ENCODE measurements around the gene MUC5B. TPM values are rescaled to one million over a fixed set of nuclear protein-coding genes. Genes with fewer than 3 reads are reported as not detected.
A peak's percentile ranks its signal among the peaks of the same experiment; 100 is the strongest.

Gene MUC5B
- total and polyA plus RNA-seq, 2 of the 13 experiments (the other 11 are each of a cell fraction or from before 2014, with no cell fraction given): 0.01 TPM; not detected in 1

DNA sequence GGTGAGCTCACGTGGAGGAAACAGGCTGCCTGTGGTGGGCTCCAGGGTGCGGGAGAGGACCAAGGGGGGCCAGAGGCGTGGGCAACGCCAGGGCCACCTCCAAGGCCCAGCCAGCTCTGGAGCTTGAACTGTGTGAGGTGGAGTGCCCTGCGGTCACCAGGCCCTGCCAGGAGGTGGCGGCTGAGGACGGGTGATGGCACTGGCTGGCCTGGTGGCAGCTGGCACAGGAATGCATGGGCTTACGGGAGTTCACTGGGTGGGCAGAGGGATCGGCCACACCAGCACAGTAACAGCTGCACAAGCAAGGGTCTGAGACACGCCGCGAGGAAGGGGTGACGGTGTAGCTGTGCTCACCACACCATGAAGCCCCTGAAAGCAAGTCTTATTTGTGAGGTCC, 70.8 kb downstream of the MUC5B start:
- H3K4me1 ChIP-seq (ENCODE audit: insufficient read depth, low read length): peaks cover 17% of the 10 kb centered on the region
- ChIA-PET CTCF (ENCODE audit: low intra/inter-chr PET ratio, low total read pairs) (interaction anchor here (0.8 kb wide), 1 partner anchor 222 kb away, joined by 3 read pairs; no protein-coding TSS in a partner anchor), POLR2A (no interaction called here)
- H3K9ac ChIP-seq (ENCODE audit: insufficient read depth, low read depth, low read length): no peak overlapping the region
- intact Hi-C loops (cut with micrococcal nuclease; ENCODE audit: unreplicated experiment) (no loop called here), in situ Hi-C loops (cut with HindIII; ENCODE audit: extremely low pct_ligation_motif_present, low pct_unique_long_range_greater_than_20kb) (loop anchor here (10.0 kb wide), 1 partner anchor 91 kb away; the partner anchor contains the start of gene BRSK2)
- ATAC-seq (peak; percentile 61), FAIRE-seq (no peak), DNase-seq (ENCODE audit: low spot score) (no peak)
- WGBS (ENCODE audit: low lambda C conversion rate): 95% methylated on average over 13 of the region's 13 CpGs
- no peaks in the 10 kb centered on the region for H3K27me3 ChIP-seq (ENCODE audit: control insufficient read depth in 1 of 2, insufficient read depth in 2 of 2, low read length in 2 of 2)
- BruUV-seq (replicated peaks): no TSS peak
- H3K79me2 ChIP-seq (ENCODE audit: insufficient read depth, low read length): peaks cover 27% of the 10 kb centered on the region
- peaks cover 30 to 56% of the 10 kb centered on the region in 2 experiments; a peak in 4 of 5 replicates for H3K36me3 ChIP-seq (replicated peaks in 1 of 2; ENCODE audit: control insufficient read depth in 1 of 2, insufficient read depth in 2 of 2, low read length in 2 of 2)
- no peak overlapping the region for H2AFZ ChIP-seq (ENCODE audit: low read length)
- H3K4me2 ChIP-seq (ENCODE audit: low read depth, low read length): no peak overlapping the region
- H3K9me3 ChIP-seq (ENCODE audit: low read length): no peaks in the 10 kb centered on the region
- H3K4me3 ChIP-seq (replicated peaks in 1 of 3; ENCODE audit: insufficient read depth in 1 of 3, low read depth in 2 of 3, low read length in 3 of 3): no peak overlapping the region
- TF ChIP-seq STAG1 (CRISPR knock-in tag; IDR thresholded peaks at IDR 0.05) (peak; percentile 76), ZNF33B (CRISPR knock-in tag; IDR thresholded peaks at IDR 0.05) (no peak), JUND (CRISPR knock-in tag; IDR thresholded peaks at IDR 0.05) (no peak), RAD21 (CRISPR knock-in tag; IDR thresholded peaks at IDR 0.05) (peak; percentile 61), HIC2 (CRISPR knock-in tag; IDR thresholded peaks at IDR 0.05; ENCODE audit: low read depth) (peak; percentile 56; the same call in 1 of the 2 replicates), HNRNPL (IDR thresholded peaks at IDR 0.05; ENCODE audit: low read depth, low read length) (peak; percentile 95), HNRNPK (IDR thresholded peaks at IDR 0.05; ENCODE audit: low read depth, low read length, poor library complexity, severe bottlenecking) (no peak)
- TF ChIP-seq, protein P1, sequence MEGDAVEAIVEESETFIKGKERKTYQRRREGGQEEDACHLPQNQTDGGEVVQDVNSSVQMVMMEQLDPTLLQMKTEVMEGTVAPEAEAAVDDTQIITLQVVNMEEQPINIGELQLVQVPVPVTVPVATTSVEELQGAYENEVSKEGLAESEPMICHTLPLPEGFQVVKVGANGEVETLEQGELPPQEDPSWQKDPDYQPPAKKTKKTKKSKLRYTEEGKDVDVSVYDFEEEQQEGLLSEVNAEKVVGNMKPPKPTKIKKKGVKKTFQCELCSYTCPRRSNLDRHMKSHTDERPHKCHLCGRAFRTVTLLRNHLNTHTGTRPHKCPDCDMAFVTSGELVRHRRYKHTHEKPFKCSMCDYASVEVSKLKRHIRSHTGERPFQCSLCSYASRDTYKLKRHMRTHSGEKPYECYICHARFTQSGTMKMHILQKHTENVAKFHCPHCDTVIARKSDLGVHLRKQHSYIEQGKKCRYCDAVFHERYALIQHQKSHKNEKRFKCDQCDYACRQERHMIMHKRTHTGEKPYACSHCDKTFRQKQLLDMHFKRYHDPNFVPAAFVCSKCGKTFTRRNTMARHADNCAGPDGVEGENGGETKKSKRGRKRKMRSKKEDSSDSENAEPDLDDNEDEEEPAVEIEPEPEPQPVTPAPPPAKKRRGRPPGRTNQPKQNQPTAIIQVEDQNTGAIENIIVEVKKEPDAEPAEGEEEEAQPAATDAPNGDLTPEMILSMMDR (CRISPR knock-in tag; IDR thresholded peaks at IDR 0.05): peak; percentile 68
- no peak overlapping the region for H3K27ac ChIP-seq (ENCODE audit: extremely low read length, insufficient read depth, low read length)
- no peaks in the 10 kb centered on the region; the same call in 1 of the 2 replicates for H4K20me1 ChIP-seq (ENCODE audit: insufficient read depth, low read length)

All from HepG2 (cell line).